ENCODE data around the gene FOXP4. TPM values are rescaled to one million over a fixed set of nuclear protein-coding genes. Genes with fewer than 3 reads are reported as not detected.

Gene FOXP4
- total RNA-seq, 2 donors from 2014 or later = 15.6 to 18.4 TPM

DNA sequence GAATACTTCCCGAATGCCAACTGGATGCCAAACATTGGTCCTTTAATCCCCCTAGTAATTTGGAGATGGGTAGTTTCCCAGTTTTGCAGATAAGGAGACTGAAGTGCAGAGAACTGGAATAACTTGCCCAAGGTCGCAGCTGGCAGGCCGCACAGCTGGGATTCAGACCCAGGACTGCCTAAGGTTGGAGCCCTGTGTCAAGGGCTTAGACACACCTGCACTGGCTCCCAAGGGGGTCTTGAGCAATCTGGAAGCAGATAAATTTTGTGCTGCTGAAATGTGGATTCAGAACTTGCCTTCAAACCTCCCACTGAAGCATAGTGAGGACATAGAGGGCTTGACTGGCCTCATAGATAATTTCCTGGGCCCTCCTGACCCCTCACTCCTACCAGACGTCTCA is 30.5 kb downstream of the FOXP4 start:
- intact Hi-C loops (cut with DNase I) = no loop called here

DNA sequence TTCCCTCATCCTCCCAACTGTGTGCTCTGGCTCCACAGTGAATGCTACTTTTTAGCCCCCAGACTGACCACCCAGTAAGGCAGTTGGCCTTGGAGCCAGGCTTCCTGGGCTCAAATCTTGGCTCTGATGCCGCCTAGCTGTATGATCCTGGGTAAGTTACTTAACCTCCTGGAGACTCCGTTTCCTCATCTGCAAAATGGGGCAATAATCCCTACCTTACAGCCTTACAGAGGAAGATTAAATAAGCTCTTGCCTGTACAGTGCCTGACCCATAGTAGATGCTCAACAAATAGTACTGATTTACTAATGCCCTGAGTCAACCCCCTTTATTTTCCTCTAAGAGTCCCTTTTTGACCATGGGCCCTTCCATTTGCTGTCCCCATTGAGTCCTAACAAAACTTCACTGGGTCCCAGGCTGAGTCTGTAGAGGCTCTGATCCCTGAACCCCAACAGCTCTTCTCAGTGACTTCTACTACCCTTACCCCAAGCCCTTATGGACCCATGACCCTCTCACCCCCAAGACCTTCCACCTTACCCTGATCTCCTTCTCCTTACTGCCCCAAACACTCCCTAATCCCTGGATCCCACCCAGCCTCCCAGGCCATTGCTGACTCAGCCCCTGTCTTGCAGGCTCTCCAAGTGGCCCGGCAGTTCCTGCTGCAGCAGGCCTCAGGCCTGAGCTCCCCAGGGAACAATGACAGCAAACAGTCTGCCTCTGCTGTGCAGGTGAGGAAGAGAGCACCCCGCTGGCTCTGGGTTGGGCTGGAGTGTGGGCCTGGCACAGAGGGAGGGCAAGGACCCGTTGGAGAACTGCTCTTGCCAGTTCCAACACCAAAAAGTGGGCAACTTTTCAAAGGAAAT is 31.4 kb downstream of the FOXP4 start:
- peak; percentile 21 to 28 for ATAC-seq
- peak; percentile 49 for DNase-seq
- intact Hi-C loops (cut with DNase I) = no loop called here

More for the DNA sequence above, 30.5 kb downstream of the FOXP4 start:
- DNase-seq = no peak
- ATAC-seq = peak in 1 of 2 donors; percentile 25

DNA sequence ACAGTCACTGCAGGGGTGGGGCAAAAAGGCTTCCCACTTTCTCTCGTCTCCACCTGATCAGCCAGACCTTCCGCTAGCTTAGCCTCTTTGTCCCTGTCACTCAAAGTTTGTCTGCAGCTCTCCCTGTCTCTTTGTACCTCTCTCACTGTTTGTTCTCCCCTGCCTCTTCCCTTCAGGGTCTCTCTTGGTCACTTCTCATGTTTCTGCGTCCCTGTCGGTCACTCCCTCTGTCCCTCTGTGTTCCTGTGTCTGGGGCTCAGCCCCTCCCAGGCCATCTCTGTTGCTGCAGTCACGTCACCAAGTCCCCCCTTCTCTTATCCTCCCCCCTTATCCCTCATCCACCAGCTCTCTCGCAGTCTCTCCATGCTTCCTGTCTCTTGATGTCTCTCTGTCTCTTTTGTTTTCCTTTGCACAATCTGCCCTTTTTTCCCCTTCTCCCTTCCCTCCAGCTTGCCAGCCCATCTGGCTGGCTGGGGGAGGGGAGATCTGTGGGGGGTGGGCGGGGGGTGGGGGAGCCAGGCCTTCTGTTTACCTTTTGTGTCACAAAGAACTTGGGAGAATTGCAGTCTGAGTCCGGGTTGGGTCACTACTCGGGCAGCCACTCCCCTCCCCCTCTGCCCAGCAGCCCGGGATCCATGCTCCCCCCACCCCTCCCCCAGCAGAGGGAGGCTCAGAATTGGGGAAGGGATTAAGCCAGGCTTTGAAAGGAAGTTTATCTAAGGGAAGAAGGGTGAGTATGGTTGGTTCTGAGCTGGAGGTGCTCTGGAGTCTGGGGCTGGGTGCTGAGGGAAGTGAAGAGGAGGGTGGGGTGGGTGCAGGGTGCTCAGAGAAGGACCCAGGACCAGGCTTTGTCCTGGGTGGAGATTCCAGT is 32.3 kb downstream of the FOXP4 start:
- DNase-seq (no peak), ATAC-seq (peak in 1 of 2 donors; percentile 3)
- intact Hi-C loops (cut with DNase I) = no loop called here

DNA sequence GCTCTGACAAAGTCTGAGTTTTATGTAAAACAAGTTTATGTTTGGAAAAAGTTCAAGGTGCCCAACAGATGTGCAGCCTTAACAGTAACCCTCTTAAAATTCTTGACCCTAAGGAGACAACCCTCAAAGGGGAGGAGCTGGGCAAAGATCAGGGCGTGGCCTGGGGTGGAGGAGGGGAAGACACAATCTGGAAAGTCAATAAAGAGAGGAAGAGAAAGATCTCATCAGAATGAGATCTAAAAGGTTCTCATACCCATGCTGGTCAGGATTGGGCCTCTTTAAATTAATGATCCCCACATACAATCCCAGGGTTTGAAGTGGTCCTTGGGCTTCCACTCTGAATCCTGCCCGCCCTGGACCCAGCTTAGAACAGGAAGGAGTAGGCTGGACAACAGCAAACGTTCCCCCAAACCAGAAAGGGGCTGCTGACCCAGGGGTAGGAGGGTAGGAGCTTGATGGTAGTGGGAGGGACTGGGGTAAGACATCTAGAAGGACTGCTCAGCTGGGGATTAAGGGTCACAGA is 33.0 kb downstream of the FOXP4 start:
- intact Hi-C loops (cut with DNase I) = no loop called here
- ATAC-seq (no peak), DNase-seq (no peak)

DNA sequence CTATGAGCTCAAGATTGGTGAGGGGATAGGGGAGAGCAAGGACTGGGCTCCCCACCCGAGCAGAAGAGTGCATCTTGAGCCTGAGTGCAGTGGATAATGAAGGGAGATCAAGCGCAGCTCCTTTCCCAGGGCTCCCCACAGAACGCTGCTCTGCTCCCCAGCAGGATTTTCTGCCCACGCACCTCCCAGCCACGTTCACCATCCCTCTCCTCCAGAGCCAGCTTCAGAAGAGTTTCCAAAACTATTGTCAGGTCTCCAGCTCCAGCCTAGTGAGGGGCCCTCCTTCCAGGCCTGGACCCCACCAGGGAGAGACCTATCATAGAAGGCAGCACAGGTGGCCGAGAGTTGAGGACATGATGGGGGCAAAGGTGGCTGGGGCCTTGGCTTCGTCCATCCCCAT is 34.5 kb downstream of the FOXP4 start:
- ATAC-seq (no peak), DNase-seq (no peak)
- intact Hi-C loops (cut with DNase I) = no loop called here

DNA sequence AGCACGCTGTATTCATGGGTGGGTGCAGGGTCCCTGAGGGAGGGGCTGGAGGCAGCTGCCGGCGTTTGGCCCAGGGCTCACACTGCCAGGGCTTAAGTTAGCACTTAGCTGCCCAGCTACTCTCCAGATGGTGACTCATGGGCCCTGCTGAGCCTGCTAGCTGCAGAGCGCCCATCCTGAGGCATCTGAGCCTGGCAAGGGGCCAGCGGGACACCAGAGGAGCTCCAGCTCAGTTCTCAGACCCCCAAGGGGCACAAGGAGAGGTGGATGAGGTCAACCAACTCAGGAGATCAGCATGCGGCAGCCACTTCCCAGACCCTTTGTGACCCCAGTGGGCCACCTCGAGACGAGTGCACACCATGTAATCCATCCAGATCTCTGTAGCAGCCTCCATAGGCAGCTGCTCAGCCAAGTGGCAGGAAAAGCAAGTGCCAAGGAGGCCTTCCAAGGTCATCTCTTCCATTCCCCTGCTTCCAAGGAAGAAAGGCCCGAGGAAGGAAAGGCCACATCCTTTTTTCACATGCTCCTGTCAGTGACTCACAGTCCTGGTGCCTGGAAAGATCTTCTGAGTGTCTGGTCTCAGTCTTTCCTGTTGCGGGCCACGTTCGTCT is 35.3 kb downstream of the FOXP4 start:
- intact Hi-C loops (cut with DNase I) = no loop called here
- DNase-seq (peak; percentile 72), ATAC-seq (peak; percentile 46 to 81)

DNA sequence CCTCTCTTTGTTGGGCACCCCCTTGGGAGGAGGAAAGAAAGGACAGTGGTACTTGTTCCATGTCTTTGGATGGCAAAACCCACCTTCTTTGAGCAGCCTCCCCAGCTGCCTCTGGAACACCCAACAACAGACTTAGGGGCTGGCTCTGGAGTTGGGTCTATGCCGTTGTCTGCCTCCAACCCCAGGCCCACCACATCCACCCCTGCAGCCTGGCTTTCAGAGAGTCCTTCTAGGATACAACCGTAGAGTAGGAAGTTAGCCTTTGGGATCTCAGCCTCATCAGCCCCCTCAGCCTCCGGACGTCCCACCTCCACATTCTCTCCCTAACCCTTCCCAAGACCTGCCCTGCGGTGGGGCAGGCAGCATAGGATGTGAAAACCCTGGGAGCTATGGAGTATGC is 36.4 kb downstream of the FOXP4 start:
- DNase-seq = no peak
- intact Hi-C loops (cut with DNase I) = no loop called here

DNA sequence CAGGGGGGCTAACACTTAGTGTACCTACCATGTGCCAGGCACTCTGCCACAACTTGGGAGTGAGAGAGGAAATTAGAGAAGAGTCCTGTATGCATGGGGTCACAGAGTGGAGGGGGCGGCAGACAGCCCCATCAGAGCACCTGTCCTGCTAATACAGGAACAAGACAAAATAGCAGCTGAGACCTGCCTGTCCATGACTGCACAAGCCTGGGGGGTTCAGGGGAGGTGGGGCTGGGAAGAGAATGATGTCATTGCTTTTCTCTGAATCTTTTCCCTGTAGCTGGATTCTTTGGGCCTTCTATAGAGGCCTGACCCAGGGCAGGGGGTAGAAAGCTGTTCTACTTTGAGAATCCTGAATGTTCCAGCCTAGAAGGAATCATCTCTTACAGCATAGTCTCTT is 37.4 kb downstream of the FOXP4 start:
- DNase-seq (no peak), ATAC-seq (no peak)
- intact Hi-C loops (cut with DNase I) = no loop called here

More for the DNA sequence above, 36.4 kb downstream of the FOXP4 start:
- no peak for ATAC-seq

DNA sequence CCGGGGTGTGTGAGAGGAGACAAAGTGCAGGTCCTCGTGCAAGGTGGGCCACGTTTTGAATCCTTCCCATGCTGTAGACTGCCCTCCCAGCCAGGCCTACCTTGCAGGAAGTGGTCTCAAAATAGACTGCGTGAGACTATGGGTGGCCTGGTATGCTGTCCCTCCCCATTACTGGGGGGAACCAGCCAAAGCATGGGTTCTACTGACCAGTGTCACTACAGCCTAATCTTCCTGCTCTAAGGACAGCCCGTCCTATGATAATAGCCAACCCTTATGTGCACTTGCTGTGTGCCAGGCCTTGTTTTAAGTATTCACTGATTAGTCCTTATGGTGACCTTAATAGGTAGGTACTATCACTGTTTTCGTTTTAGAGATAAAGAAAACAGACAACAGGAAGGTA is 38.0 kb downstream of the FOXP4 start:
- intact Hi-C loops (cut with DNase I) = no loop called here
- ATAC-seq = peak in 1 of 2 donors; percentile 3
- DNase-seq = no peak

DNA sequence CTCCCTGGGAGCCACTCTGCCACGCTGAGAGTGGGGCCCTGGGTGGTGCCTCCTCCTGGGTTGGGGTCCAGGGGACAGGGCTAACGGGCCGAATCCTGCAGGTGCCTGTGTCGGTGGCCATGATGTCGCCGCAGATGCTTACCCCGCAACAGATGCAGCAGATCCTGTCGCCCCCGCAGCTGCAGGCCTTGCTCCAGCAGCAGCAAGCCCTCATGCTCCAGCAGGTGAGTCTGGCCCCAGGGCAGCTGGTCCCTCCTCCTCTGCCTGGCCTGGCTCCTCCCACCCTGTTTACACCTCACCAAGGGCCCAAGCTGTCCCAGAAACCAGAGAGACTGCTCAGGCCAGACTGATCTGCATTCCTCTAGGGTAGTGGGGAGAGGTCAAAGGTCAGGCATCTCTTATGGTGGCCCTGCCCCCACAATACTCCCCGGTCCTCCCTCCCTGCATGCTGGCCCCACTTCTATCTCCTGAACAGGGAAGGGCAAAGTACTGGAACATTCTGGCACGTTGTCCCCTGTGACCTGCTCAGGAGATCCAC is 38.6 kb downstream of the FOXP4 start:
- intact Hi-C loops (cut with DNase I) = no loop called here
- DNase-seq = no peak
- ATAC-seq = no peak

DNA sequence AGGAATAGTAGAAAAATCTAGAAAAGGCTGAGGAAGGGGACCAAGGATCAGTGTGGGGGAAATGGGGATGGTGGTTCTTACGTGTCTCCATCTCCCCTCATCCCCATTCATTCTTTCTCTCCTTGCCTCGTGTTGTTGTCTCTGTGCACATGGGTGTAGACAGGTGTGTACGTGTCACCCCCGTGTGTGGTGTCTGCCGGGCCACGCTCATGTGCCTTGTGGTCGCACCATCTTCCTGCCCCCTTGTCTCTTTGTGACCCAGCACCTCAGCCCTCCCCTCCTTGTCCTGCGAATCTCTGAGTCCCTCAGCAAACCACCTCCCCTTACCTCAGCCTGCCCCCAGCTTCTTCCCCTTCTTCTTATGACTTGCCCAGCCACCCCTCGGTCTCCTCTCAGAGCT is 39.4 kb downstream of the FOXP4 start:
- no peak for DNase-seq
- intact Hi-C loops (cut with DNase I) = no loop called here
- ATAC-seq = no peak

DNA sequence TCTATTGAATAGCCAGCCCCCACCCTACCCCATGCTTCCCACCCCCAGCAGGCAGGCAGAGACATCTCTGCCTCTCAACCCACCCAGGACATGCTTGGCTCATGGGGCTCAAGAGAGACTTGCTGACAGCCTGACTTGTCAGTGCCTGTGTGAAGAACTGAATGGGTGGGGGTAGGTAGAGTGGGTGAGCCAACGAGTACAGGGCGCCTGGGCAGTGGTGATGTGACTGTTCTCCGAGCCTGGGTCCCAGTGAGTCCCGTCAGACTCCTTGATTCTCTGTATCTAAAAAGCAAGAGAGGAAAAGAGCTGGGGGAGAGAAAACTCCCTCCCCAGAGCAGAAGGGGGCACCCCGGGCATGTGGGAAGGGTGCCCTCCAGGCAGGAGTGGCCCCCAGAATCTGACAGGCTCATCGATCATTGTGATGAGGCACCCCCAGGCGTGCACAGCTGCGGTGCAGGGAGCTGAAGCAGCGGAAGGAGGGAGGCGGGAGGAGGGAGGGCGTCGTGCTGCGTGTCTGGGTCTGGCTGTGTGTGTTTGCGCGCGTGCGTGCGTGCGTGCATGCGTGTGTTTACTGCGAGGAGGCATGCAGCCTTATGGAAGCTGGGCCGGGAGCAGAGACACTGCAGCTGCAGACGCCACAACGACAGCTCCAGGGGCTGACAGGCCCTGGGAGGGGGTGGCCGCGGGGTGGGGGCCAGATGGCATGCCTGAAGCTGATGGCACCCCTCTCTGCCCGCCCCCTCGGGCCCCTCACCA is 40.2 kb downstream of the FOXP4 start:
- no peak for DNase-seq
- ATAC-seq = no peak
- intact Hi-C loops (cut with DNase I) = no loop called here

DNA sequence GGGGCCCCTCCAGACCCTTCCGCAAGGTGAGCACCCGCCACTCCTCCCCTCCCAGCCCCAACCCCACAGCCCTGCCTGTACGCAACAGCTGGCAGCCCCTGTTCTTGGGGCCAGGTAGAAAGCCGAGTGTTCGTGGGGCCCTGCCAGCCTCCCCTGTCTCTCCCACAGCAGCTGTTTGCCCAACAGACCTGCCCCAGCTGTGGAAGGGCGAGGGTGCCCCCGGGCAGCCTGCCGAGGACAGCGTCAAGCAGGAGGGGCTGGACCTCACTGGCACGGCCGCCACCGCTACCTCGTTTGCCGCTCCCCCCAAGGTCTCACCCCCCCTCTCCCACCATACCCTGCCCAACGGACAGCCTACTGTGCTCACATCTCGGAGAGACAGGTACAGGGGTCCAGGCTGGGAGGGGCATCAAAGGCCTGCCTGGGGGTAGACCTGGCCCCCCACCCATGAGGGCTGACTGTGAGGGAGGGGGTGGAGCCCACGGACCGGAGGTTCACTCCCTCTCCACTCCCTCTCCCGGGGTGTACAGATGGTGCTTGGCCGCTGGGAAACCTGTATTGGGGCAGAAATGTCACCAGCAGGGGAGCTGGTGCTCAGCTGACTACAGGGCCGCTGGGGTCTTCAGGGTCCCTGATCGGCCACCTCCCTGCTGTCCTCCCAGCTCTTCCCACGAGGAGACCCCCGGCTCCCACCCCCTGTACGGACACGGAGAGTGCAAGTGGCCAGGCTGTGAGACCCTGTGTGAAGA is 41.1 kb downstream of the FOXP4 start:
- DNase-seq (no peak), ATAC-seq (no peak)
- intact Hi-C loops (cut with DNase I) = no loop called here

DNA sequence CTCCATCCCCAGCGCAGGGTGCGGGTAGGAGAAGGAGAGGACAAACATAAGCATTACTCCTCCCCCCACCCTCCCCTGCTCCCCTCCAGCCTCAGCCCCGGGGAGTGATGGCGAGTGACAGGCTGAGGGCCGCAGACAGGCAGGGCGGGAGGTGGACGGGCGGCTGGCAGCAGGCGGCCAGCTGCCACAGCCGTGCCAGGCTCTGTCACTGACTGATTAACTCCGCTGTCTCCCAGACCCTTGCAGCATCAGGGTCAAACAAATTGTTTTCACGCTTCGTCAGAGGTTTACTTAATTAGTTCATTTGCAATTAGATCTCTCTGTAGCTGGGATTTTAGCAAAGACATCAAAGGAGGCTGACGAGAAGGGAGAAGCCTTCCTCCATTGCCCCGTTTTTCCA is 41.9 kb downstream of the FOXP4 start:
- ATAC-seq = peak; percentile 7 to 52
- intact Hi-C loops (cut with DNase I) = no loop called here
- DNase-seq = no peak

DNA sequence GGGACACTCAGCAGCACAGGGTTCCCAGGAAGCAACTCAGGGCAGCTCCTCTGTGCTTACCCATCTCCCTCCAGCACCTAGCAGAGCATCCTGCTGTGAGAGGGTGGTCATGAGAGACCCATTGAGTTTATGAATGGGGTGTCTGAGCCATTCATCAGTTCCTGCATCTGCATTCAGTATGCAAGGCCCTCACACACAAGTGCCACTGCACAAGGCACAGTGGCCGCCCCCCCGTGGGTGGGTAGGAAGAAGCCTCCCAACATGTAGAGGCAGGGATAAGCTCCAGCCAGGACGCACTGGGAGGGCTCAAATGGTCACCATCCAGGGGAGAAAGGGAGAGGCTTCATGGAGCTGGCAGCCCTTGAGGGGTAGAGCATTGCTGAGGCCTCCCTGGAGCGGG is 43.0 kb downstream of the FOXP4 start:
- no peak for ATAC-seq
- intact Hi-C loops (cut with DNase I) = no loop called here

DNA sequence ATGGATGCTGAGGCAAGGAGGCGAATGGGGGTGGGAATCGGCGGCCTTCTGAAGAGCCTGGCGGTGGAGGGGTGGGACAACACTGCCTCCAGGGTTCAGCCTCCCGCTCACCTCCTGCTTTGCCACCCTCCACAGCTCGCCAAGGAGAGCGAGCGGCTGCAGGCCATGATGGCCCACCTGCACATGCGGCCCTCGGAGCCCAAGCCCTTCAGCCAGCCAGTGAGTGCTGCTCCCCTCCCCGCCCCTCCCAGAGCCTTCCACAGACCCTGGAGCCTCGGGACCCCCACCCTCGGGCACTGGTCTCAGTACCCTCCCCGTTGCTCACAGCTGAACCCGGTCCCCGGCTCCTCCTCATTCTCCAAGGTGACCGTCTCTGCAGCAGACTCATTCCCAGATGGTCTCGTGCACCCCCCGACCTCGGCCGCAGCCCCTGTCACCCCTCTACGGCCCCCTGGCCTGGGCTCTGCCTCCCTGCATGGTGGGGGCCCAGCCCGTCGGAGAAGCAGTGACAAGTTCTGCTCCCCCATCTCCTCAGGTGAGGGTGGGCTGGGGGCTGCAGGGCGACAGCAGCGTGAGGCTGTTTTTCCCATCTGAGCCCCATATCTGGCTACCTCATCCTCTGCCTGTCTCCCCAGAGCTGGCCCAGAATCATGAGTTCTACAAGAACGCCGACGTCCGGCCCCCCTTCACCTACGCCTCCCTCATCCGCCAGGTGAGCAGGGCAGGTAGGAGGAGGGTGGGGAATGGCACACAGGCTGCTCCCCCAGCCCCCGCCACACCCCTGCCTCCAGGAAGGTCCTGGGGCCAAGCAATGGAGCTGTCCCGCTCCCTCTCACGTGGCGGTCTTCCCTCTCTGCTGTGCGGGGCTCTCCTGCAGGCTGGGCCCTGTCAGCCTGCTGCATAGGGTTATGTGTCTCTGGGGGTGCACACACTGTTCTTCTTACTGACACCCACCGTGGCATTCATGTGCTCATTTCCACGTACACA is 43.7 kb downstream of the FOXP4 start:
- DNase-seq (no peak), ATAC-seq (no peak)
- intact Hi-C loops (cut with DNase I) = loop anchor here in 1 of 2 donors (5.0 kb wide), 1 partner anchor 223 kb away; no protein-coding TSS in a partner anchor

More for the DNA sequence above, 43.0 kb downstream of the FOXP4 start:
- no peak for DNase-seq

DNA sequence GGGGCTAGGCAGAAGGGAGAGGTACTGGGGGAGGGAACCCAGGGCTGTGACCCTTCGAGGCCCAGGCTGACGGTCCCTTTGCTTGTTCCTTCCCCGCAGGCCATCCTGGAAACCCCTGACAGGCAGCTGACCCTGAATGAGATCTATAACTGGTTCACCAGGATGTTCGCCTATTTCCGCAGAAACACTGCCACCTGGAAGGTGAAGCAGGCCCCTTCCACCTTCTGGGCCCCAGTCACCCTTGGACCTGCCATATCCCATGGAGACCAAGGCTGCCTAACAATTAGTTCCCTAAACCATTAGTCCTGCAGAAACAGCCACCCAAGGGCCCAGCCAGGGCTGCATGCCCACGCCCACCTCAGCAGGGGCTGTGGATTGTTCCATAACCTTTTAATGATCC is 44.9 kb downstream of the FOXP4 start:
- intact Hi-C loops (cut with DNase I) = loop anchor here in 1 of 2 donors (5.0 kb wide), 1 partner anchor 224 kb away; no protein-coding TSS in a partner anchor
- no peak for ATAC-seq
- DNase-seq = no peak

Measured in left cardiac atrium (tissue), 4 donors.